GM12878 (cell line): ENCODE measurements around the gene SPON2. TPM values are rescaled to one million over a fixed set of nuclear protein-coding genes. Genes with fewer than 3 reads are reported as not detected.

Experiments
- ATAC-seq: fragments of 200-7000 bp; cut with Tn5 transposase; 3 replicates; pipeline ENCODE4 v1.9.1; 2020; ENCODE audit warnings: mild to moderate bottlenecking, moderate library complexity
- BruUV-seq: library from RNA; stranded (reverse); fragments of 400-500 nt; replicated peaks from 2 replicates; lab custom pipeline; 2021; lab: Mats Ljungman, UMichigan
- CTCF ChIA-PET: fragments of 300-600 bp; sonication (Branson Sonifier 250); formaldehyde crosslinking; extraction: SDS; loops from one replicate; lab custom pipeline; 2021; ENCODE audit warnings: inconsistent platforms; lab: Yijun Ruan, JAX
- POLR2A ChIA-PET: fragments of 350-600 bp; formaldehyde crosslinking; extraction: SDS; loops from one replicate; lab custom pipeline; 2021; ENCODE audit warnings: inconsistent platforms; lab: Charles Lee
- RAD21 ChIA-PET: fragments of 300-600 bp; sonication (Branson Sonifier 250); formaldehyde crosslinking; loops from one replicate; lab custom pipeline; 2023; ENCODE audit warnings: antibody characterized with exemption; ENCODE audit not compliant: unreplicated experiment; lab: Charles Lee
- SMC1A ChIA-PET: fragments of 300-600 bp; sonication (Branson Sonifier 250); formaldehyde crosslinking; loops from one replicate; lab custom pipeline; 2023; ENCODE audit not compliant: unreplicated experiment, uncharacterized antibody; lab: Charles Lee
- DNase-seq: peaks from one replicate; pipeline ENCODE4 v3.0.0-alpha.2; 2011; ENCODE audit warnings: low read depth, low spot score
- FAIRE-seq: peaks from 3 replicates; lab custom pipeline; 2011; peaks lifted over from hg19 to GRCh38; lab: Jason Lieb, UNC
- H2AFZ ChIP-seq: 2 replicates; pipeline ENCODE4 v1.6.0; 2011; ENCODE audit warnings: low read depth, low read length, control low read depth; ENCODE audit not compliant: control insufficient read depth
- H3K27ac ChIP-seq: 2 replicates; pipeline ENCODE4 v1.5.1; 2011; ENCODE audit warnings: control low read depth; ENCODE audit not compliant: control insufficient read depth, insufficient read depth
- H3K27me3 ChIP-seq, 2 experiments: replicated peaks in 1 of 2; 2 replicates each; pipeline versions ENCODE4 v1.6.0 to v1.6.1; 2011; ENCODE audit warnings: low read length in 1 of 2; ENCODE audit not compliant: control insufficient read depth in 2 of 2, insufficient read depth in 2 of 2
- H3K36me3 ChIP-seq, 2 experiments: 2 replicates each; pipeline ENCODE4 v1.5.1; 2011; ENCODE audit warnings: low read length in 1 of 2; ENCODE audit not compliant: control insufficient read depth in 2 of 2, insufficient read depth in 2 of 2
- H3K4me1 ChIP-seq: 2 replicates; pipeline ENCODE4 v1.6.1; 2011; ENCODE audit warnings: mild to moderate bottlenecking, low read length, moderate library complexity, mixed read lengths; ENCODE audit not compliant: control insufficient read depth, insufficient read depth
- H3K4me2 ChIP-seq: 2 replicates; pipeline ENCODE4 v1.6.0; 2011; ENCODE audit warnings: control low read depth; ENCODE audit not compliant: control insufficient read depth, insufficient read depth
- H3K4me3 ChIP-seq: fragments of 200-600 bp; sonication (generic); 2 replicates; pipeline ENCODE4 v1.5.1; 2016
- H3K79me2 ChIP-seq: 2 replicates; pipeline ENCODE4 v1.6.0; 2011; ENCODE audit warnings: low read length; ENCODE audit not compliant: control insufficient read depth, insufficient read depth
- H3K9ac ChIP-seq: 2 replicates; pipeline ENCODE4 v1.8.0; 2011; ENCODE audit warnings: low read length, control low read depth, mixed read lengths; ENCODE audit not compliant: control insufficient read depth, insufficient read depth
- H3K9me3 ChIP-seq: replicated peaks from 3 replicates; pipeline ENCODE4 v1.5.1; 2011; ENCODE audit warnings: mild to moderate bottlenecking, low read length; ENCODE audit not compliant: control insufficient read depth, insufficient read depth
- H4K20me1 ChIP-seq: 2 replicates; pipeline ENCODE4 v1.6.0; 2011; ENCODE audit not compliant: control insufficient read depth, insufficient read depth
- CBX3 ChIP-seq: fragments of 200-600 bp; sonication (generic); IDR thresholded peaks from 2 replicates; pipeline ENCODE4 v1.6.1; 2016; ENCODE audit warnings: low read depth, borderline replicate concordance
- WGBS: methylation state at CpG from one replicate; pipeline ENCODE4 v1.1.6; 2016; ENCODE audit warnings: low lambda C conversion rate; ENCODE audit not compliant: insufficient replicate concordance, insufficient coverage; ENCODE audit errors: missing lambda C conversion rate; 5-methylcytosine and 5-hydroxymethylcytosine counted together
- in situ Hi-C: fragments of 300-500 bp; cut with MboI; formaldehyde crosslinking; loops from 9 replicates; pipeline ENCODE4 v1.14.3; 2018; ENCODE audit warnings: mixed read lengths
- intact Hi-C: fragments of 100-400 bp; cut with micrococcal nuclease; formaldehyde crosslinking; loops from one replicate; pipeline ENCODE4 v1.14.2; 2022; ENCODE audit not compliant: unreplicated experiment
- polyA plus RNA-seq, 11 experiments: library from polyadenylated mRNA; depleted of rRNA in 4 of 11; unstranded in 6 of 11; stranded (reverse) in 5 of 11; fragments of >200 nt; fragmentation: Nextera tagmentation in 4 of 11; fragmentation: Illumina TruSeq in 1 of 11; extraction: Ambion mirVana in 4 of 11; extraction: Trizol in 1 of 11; gene quantifications; 1 replicate in 1 of 11; 2 replicates in 10 of 11; pipeline versions ENCODE4 v1.2.1 to v1.2.3, GENCODE V29; 2011 to 2016; ENCODE audit warnings: inconsistent platforms in 2 of 11, missing spikeins in 2 of 11, low read depth in 1 of 11
- total RNA-seq, 4 experiments: library from RNA; depleted of rRNA in 3 of 4; stranded (reverse); fragments of >200 nt in 3 of 4; fragmentation: Illumina TruSeq in 1 of 4; extraction: Trizol in 1 of 4; gene quantifications; 2 replicates each; pipeline versions ENCODE4 v1.2.1 to v1.2.3, GENCODE V29; 2013 to 2021
- TF ChIP-seq, protein P1 (sequence below): IDR thresholded peaks from 2 replicates; pipeline ENCODE4 v1.6.1; 2012; ENCODE audit warnings: improper control_type of control experiment, low read depth, low read length; ENCODE audit not compliant: insufficient replicate concordance
- TF ChIP-seq, protein P2 (sequence below): fragments of 450-650 bp; IDR thresholded peaks from 2 replicates; pipeline ENCODE4 v1.6.1; 2016; ENCODE audit warnings: mild to moderate bottlenecking

Gene SPON2
- total and polyA plus RNA-seq, 10 of the 15 experiments (the other 5 are each of a cell fraction or from before 2014, with no cell fraction given): 1.1 to 11.2 (median 7.3) TPM

DNA sequence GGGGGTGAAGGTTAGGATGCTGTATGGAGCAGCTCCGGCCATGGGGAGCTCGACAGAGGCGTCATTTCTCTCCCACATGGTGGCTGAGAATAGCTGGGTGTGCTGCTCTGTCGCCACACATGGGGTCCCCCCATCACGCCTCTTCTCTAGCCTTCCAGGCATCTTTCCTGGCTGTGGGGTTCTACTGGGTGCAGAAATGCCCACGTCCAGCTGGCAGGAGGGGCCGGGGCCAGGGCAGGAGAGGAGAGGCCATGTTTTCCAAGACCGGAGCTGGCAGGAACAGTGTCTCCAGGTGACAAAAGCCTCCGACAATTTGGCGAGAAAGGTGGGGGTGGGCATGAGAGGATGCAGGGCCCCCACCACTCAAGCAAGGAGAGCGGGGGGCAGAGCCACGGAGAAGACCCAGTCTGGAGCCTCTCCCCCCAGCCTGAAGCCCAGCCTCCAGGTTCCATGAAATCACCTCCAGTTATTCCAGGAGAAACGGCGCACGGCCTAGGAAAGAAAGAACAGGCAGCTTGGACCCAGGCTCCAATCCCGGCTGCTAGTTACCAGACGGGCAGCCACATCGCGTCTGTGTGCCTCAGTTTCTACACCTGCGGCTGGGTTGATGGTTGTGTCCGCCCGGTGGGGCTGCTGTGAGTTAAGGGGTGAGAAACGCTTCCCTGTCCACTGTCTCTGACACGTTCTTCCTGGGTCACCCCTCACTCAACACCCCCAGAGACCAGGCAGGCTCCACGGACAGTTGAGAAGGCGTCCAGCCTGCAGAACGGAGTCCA is 27.4 kb upstream of the SPON2 start (continued):
- TF ChIP-seq, protein P1, sequence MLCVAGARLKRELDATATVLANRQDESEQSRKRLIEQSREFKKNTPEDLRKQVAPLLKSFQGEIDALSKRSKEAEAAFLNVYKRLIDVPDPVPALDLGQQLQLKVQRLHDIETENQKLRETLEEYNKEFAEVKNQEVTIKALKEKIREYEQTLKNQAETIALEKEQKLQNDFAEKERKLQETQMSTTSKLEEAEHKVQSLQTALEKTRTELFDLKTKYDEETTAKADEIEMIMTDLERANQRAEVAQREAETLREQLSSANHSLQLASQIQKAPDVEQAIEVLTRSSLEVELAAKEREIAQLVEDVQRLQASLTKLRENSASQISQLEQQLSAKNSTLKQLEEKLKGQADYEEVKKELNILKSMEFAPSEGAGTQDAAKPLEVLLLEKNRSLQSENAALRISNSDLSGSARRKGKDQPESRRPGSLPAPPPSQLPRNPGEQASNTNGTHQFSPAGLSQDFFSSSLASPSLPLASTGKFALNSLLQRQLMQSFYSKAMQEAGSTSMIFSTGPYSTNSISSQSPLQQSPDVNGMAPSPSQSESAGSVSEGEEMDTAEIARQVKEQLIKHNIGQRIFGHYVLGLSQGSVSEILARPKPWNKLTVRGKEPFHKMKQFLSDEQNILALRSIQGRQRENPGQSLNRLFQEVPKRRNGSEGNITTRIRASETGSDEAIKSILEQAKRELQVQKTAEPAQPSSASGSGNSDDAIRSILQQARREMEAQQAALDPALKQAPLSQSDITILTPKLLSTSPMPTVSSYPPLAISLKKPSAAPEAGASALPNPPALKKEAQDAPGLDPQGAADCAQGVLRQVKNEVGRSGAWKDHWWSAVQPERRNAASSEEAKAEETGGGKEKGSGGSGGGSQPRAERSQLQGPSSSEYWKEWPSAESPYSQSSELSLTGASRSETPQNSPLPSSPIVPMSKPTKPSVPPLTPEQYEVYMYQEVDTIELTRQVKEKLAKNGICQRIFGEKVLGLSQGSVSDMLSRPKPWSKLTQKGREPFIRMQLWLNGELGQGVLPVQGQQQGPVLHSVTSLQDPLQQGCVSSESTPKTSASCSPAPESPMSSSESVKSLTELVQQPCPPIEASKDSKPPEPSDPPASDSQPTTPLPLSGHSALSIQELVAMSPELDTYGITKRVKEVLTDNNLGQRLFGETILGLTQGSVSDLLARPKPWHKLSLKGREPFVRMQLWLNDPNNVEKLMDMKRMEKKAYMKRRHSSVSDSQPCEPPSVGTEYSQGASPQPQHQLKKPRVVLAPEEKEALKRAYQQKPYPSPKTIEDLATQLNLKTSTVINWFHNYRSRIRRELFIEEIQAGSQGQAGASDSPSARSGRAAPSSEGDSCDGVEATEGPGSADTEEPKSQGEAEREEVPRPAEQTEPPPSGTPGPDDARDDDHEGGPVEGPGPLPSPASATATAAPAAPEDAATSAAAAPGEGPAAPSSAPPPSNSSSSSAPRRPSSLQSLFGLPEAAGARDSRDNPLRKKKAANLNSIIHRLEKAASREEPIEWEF: no peak

DNA sequence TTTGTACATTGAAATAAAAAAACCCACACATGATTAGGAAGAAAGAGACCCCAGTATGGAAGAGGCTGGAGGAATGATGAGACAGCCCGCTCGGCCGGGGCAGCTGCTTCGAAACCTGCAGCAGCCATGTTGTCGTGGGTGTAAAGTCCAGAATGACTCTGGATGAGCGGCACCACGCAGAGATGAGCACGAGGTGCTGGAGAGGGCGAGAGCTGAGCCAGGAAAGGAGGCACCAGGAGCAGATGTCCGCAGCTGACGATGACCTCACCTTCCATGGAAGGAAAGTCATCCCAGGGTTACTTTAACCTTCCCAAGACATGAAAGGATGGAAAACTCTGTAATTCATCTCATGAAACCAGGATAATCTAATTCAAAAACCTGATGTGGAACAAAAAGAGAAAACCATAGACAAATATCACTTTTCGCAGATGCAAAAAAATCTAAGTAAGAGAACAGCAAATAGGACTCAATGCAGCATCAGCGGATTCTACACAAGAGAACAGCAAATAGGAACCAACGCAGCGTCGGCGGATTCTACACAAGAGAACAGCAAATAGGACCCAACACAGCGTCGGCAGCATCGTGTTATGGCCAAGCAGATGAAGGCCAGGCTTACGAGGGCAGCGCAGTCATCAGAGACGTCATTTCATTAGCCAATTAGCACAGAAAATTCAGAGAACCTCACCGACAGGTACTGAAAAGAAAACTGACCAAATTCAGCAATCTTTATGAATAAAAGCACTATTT is 25.9 kb upstream of the SPON2 start:
- Histone ChIP-seq H3K9me3 (peaks cover 2% of the 10 kb centered on the region; the same call in 1 of the 3 replicates), H3K27ac (no peak overlapping the region), H3K4me3 (no peak overlapping the region), H3K36me3 (no peaks in the 10 kb centered on the region), H3K9ac (no peak overlapping the region), H3K27me3 (no peaks in the 10 kb centered on the region), H2AFZ (no peak overlapping the region), H3K4me2 (no peak overlapping the region), H3K79me2 (peaks cover 19% of the 10 kb centered on the region), H4K20me1 (no peaks in the 10 kb centered on the region), H3K4me1 (peaks cover 25% of the 10 kb centered on the region)
- ATAC-seq: no peak
- SMC1A ChIA-PET: interaction anchor here (1.6 kb wide), 1 partner anchor 11 kb away, joined by 5 read pairs; no protein-coding TSS in a partner anchor
- WGBS: 90% methylated on average over 24 of the region's 24 CpGs
- TF ChIP-seq, protein P2, sequence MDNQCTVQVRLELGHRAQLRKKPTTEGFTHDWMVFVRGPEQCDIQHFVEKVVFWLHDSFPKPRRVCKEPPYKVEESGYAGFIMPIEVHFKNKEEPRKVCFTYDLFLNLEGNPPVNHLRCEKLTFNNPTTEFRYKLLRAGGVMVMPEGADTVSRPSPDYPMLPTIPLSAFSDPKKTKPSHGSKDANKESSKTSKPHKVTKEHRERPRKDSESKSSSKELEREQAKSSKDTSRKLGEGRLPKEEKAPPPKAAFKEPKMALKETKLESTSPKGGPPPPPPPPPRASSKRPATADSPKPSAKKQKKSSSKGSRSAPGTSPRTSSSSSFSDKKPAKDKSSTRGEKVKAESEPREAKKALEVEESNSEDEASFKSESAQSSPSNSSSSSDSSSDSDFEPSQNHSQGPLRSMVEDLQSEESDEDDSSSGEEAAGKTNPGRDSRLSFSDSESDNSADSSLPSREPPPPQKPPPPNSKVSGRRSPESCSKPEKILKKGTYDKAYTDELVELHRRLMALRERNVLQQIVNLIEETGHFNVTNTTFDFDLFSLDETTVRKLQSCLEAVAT: peak; percentile 40; the same call in 1 of the 2 replicates
- TF ChIP-seq CBX3: no peak
- POLR2A ChIA-PET: no interaction called here
- in situ Hi-C loops: no loop called here
- DNase-seq: no peak
- CTCF ChIA-PET: no interaction called here
- FAIRE-seq: no peak
- BruUV-seq: no TSS peak
- RAD21 ChIA-PET: no interaction called here
- intact Hi-C loops: no loop called here
